ENCODE data around the gene ARVCF. TPM values are rescaled to one million over a fixed set of nuclear protein-coding genes. Genes with fewer than 3 reads are reported as not detected.

Gene ARVCF
- total and polyA plus RNA-seq, 9 of the 15 experiments (the other 6 are each of a cell fraction or from before 2014, with no cell fraction given): 0.03 to 97.4 (median 15.6) TPM

GRCh38 chr22:19948057-19948760 is 68.4 kb downstream of the ARVCF start (continued):
- TF ChIP-seq ATF3 (IDR thresholded peaks at IDR 0.05) (no peak), ATF3 (CRISPR knock-in tag; conservative IDR thresholded peaks at IDR 0.05) (peak; percentile 29; the same call in 1 of the 2 replicates), PTTG1 (tag; IDR thresholded peaks at IDR 0.05; ENCODE audit: low read depth) (no peak), AFF4 (CRISPR knock-in tag; IDR thresholded peaks at IDR 0.05) (no peak), ZNF277 (CRISPR knock-in tag; IDR thresholded peaks at IDR 0.05; ENCODE audit: borderline replicate concordance) (0 out of 2 replicates have a peak, but pooled peaks have one; percentile 8), SIN3B (IDR thresholded peaks at IDR 0.05; ENCODE audit: low read depth) (no peak), MCM5 (IDR thresholded peaks at IDR 0.05; ENCODE audit: low read depth) (no peak), MTF1 (CRISPR knock-in tag; IDR thresholded peaks at IDR 0.05; ENCODE audit: borderline replicate concordance) (0 out of 2 replicates have a peak, but pooled peaks have one; percentile 43), MBD1 (CRISPR knock-in tag; IDR thresholded peaks at IDR 0.05) (peak; percentile 82), HDAC2 (IDR thresholded peaks at IDR 0.05) (no peak), HNRNPK (IDR thresholded peaks at IDR 0.05; ENCODE audit: low read depth, low read length, poor library complexity, severe bottlenecking) (no peak), HMG20B (CRISPR knock-in tag; IDR thresholded peaks at IDR 0.05) (no peak), MCM2 (IDR thresholded peaks at IDR 0.05; ENCODE audit: low read depth) (no peak), PREB (CRISPR knock-in tag; IDR thresholded peaks at IDR 0.05) (no peak), GABPB2 (CRISPR knock-in tag; conservative IDR thresholded peaks at IDR 0.05) (0 out of 2 replicates have a peak, but pooled peaks have one; percentile 12), SMC3 (conservative IDR thresholded peaks at IDR 0.05; ENCODE audit: insufficient read depth, low read depth, low read length) (no peak), TFAM (CRISPR knock-in tag; conservative IDR thresholded peaks at IDR 0.05) (no peak), ZNF778 (CRISPR knock-in tag; IDR thresholded peaks at IDR 0.05) (peak; percentile 78; the same call in 1 of the 2 replicates), ZKSCAN1 (IDR thresholded peaks at IDR 0.05; ENCODE audit: low read depth, low read length) (no peak), WHSC1 (IDR thresholded peaks at IDR 0.05; ENCODE audit: low read length) (peak; percentile 24)

Measured in K562 (cell line).